Muscle of arm (tissue), 14 donors: ENCODE results near the gene TMA7. TPM values are rescaled to one million over a fixed set of nuclear protein-coding genes. Genes with fewer than 3 reads are reported as not detected.
"Not testable (repeated sequence)": the region's sequence is repeated elsewhere in the genome, so short reads cannot be mapped to it uniquely, and the experiment has no call there.

Source experiments
- DNase-seq: peaks from one replicate; pipeline ENCODE4 v3.0.0-alpha.2; 2013
- long read RNA-seq, 11 donors: transcript quantifications; one replicate each; lab custom pipeline, GENCODE V29; 2026
- polyA plus RNA-seq, 12 donors: library from polyadenylated mRNA; unstranded; fragments of 120-200 nt; gene quantifications; one replicate each; pipeline ENCODE4 v1.2.1, GENCODE V29; 2013; ENCODE audit not compliant: insufficient read length in 12 of 12

Gene TMA7
- 100 to 1,000 TPM in 11 of 12 donors, not detected in 1; 164 to 331 (median 188) TPM for polyA plus RNA-seq
- long read RNA-seq, donor 1, transcript TMA7-201 (4 exons, 561 nt): major isoform, 365 of 469 reads
- long read RNA-seq, donor 1, transcript TMA7-202 (3 exons, 619 nt): minor isoform, 66 of 469 reads
- long read RNA-seq, donor 1, partial matches to known transcripts: 12 of 469 reads
- long read RNA-seq, donor 1, other reads (novel, unspliced or antisense): 26 of 469 reads
- long read RNA-seq, donor 2, transcript TMA7-202 (3 exons, 619 nt): minor isoform, 60 of 356 reads
- long read RNA-seq, donor 2, transcript TMA7-201 (4 exons, 561 nt): major isoform, 253 of 356 reads
- long read RNA-seq, donor 2, partial matches to known transcripts: 20 of 356 reads
- long read RNA-seq, donor 2, other reads (novel, unspliced or antisense): 22 of 356 reads
- long read RNA-seq, donor 3, transcript TMA7-201 (4 exons, 561 nt): major isoform, 136 of 170 reads
- long read RNA-seq, donor 3, transcript TMA7-202 (3 exons, 619 nt): minor isoform, 23 of 170 reads
- long read RNA-seq, donor 3, partial matches to known transcripts: 0 of 170 reads
- long read RNA-seq, donor 3, other reads (novel, unspliced or antisense): 11 of 170 reads
- long read RNA-seq, donor 4, transcript TMA7-201 (4 exons, 561 nt): major isoform, 101 of 126 reads
- long read RNA-seq, donor 4, transcript TMA7-202 (3 exons, 619 nt): minor isoform, 19 of 126 reads
- long read RNA-seq, donor 4, partial matches to known transcripts: 6 of 126 reads
- long read RNA-seq, donor 4, other reads (novel, unspliced or antisense): 0 of 126 reads
- long read RNA-seq, donor 5, transcript TMA7-201 (4 exons, 561 nt): major isoform, 320 of 414 reads
- long read RNA-seq, donor 5, transcript TMA7-202 (3 exons, 619 nt): minor isoform, 53 of 414 reads
- long read RNA-seq, donor 5, partial matches to known transcripts: 24 of 414 reads
- long read RNA-seq, donor 5, other reads (novel, unspliced or antisense): 15 of 414 reads
- long read RNA-seq, donor 6, transcript TMA7-202 (3 exons, 619 nt): minor isoform, 46 of 237 reads
- long read RNA-seq, donor 6, transcript TMA7-201 (4 exons, 561 nt): major isoform, 150 of 237 reads
- long read RNA-seq, donor 6, partial matches to known transcripts: 25 of 237 reads
- long read RNA-seq, donor 6, other reads (novel, unspliced or antisense): 15 of 237 reads
- long read RNA-seq, donor 7, transcript TMA7-202 (3 exons, 619 nt): minor isoform, 30 of 159 reads
- long read RNA-seq, donor 7, transcript TMA7-201 (4 exons, 561 nt): major isoform, 129 of 159 reads
- long read RNA-seq, donor 7, partial matches to known transcripts: 0 of 159 reads
- long read RNA-seq, donor 7, other reads (novel, unspliced or antisense): 0 of 159 reads
- long read RNA-seq, donor 8, transcript TMA7-201 (4 exons, 561 nt): major isoform, 222 of 280 reads
- long read RNA-seq, donor 8, transcript TMA7-202 (3 exons, 619 nt): minor isoform, 37 of 280 reads
- long read RNA-seq, donor 8, partial matches to known transcripts: 6 of 280 reads
- long read RNA-seq, donor 8, other reads (novel, unspliced or antisense): 15 of 280 reads
- long read RNA-seq, donor 9, transcript TMA7-202 (3 exons, 619 nt): minor isoform, 61 of 254 reads
- long read RNA-seq, donor 9, transcript TMA7-201 (4 exons, 561 nt): major isoform, 180 of 254 reads
- long read RNA-seq, donor 9, partial matches to known transcripts: 6 of 254 reads
- long read RNA-seq, donor 9, other reads (novel, unspliced or antisense): 7 of 254 reads
- long read RNA-seq, donor 10, transcript TMA7-202 (3 exons, 619 nt): minor isoform, 40 of 274 reads
- long read RNA-seq, donor 10, transcript TMA7-201 (4 exons, 561 nt): major isoform, 209 of 274 reads
- long read RNA-seq, donor 10, partial matches to known transcripts: 0 of 274 reads
- long read RNA-seq, donor 10, other reads (novel, unspliced or antisense): 25 of 274 reads
- long read RNA-seq, donor 11, transcript TMA7-201 (4 exons, 561 nt): major isoform, 317 of 398 reads
- long read RNA-seq, donor 11, transcript TMA7-202 (3 exons, 619 nt): minor isoform, 50 of 398 reads
- long read RNA-seq, donor 11, partial matches to known transcripts: 5 of 398 reads
- long read RNA-seq, donor 11, other reads (novel, unspliced or antisense): 24 of 398 reads

DNA sequence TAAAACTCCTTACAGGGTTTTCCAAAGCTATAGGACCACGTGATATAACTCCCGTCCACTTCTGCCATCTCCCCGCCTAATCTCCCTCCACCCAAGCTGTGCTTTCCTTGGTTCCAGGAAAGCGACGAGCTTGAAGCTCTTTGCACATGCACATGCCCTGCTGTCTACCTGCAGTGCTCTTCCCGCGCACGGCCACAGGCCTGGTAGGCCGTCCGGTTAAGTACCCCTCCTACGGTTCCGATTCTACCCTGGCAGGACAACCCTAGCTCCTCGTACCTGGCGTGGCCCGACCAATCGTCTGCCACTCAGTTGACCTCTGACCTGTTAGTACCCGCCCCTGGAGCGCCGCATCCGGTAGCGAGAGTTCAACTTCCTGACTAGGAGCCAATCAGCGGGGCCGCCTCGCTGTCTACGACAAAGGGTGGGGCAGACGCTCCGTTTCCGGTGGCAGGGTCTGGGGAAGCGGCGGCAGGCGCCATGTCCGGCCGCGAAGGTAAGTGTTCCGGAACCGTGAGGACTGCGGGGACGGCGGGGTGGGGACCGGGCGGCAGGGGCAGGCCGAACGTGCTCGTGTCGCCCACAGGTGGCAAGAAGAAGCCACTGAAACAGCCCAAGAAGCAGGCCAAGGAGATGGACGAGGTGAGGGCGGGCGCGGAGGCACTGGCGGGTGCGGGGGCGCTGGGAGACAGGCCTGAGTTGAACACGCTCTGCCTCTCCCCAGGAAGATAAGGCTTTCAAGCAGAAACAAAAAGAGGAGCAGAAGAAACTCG is at the start of gene TMA7, which contains the start of gene CCDC51:
Gene TMA7 (plus strand): TSS at position 438 of the 770 bp plus-strand sequence. CDS start 40 bp downstream, at position 478.
Gene CCDC51 (minus strand): TSS at position 300 of the 770 bp plus-strand sequence. CDS start 4,991 bp downstream, outside the sequence.
- peak; percentile 96 for DNase-seq

DNA sequence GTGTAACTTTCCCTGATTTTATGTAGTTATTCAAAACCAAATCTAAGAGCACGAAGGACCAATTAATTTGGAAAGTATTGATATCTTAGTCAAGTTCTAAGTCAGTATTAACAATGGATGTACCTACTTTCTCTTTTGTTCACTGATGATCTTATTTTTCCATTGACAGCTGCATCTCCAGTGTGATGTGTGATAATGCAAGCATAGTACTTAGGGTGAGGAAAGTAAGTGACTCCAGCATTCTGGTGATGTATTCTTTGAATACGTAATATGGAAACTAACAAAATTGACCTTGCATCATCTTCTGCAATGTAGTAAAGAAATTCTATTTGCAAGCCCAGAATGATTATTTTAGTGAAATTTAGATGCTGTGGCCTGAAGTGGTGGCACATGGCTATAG is 45.7 kb upstream of the TMA7 start:
- DNase-seq: no peak

GRCh38 chr3:48395714-48396113 is 44.3 kb upstream of the TMA7 start:
- DNase-seq: no peak

DNA sequence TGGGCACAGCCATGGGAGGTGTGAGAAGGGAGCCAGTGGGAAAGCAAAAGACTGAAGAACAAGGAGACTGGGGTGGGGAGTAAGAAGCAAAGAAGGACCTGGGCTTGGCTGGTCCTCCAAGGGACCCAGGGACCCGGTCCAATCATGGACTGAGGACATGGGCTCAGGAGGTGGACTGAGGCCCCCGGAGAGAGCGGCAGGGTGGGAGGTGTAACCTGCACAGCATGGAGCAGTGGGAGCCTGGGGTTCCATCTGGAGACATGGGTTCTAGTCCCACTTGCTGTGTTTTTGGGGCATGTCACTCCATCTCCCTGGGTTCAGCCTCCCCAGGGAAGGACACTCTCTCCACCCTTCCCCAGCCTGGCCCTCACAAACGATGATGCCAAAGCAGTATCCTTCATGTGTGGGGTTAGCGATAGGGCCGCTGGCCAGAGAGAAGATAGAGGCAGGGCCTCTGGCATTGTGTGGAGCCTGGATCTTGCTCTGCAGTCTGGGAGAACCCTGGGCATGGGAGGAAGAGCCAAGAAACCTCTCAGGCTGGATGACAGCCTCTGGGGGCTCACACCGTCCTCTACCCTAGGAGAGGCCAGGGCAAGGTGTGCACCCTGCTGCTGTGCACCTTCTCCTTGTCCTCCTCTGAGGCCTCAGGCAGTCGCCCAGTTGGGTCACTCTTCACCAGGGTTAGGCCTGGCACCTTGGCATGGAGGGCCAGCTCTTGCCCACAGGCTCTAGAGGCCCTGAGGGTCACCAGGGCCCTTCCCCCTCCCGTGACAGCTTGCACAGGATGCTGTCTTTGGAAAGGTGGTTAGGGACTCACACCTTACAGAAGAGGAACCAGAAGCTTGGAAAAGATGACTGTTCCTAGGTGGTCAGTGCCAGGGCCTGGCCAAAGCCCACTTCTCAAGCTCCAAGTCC is 42.0 kb upstream of the TMA7 start:
- no peak for DNase-seq

DNA sequence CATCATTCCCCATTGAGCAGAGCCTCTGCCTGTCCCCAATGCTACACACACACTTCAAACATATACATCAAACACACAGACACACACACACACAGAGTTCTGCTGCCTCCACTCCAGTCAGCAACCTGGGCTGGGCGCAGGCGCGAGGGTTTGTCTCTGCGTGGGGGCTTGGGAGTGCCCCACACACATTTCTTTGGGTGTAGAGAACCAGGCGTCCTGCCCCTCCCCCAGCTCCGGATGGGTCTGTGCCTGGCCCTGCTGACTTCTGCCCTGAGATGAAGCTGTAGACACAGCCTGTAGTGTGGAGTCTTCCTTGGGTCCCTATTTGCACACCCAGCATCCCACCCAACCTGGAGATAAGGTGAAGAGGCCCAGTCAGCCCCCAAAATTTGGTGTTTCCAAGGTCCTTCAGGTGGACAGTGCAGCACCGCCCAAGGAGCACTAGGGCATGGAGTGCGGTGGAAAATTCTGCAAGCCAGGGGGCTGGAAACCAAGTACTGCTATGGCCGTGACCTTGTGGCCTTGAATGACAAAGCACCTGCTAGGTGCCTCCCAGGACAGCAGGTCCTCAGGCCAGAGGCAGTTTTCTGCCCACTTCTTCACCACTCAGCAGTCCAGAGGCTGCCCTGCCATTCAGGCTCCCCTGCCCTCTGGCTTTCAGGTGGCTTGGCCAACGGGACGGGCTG is 41.2 kb upstream of the TMA7 start:
- no peak for DNase-seq

GRCh38 chr3:48399387-48400172 is 40.5 kb upstream of the TMA7 start:
- DNase-seq: no peak

GRCh38 chr3:48400824-48401433 is 39.1 kb upstream of the TMA7 start:
- peak; percentile 41 for DNase-seq

GRCh38 chr3:48401434-48401901 is 38.6 kb upstream of the TMA7 start:
- DNase-seq: not testable (repeated sequence)

GRCh38 chr3:48402281-48402732 is 37.8 kb upstream of the TMA7 start:
- peak; percentile 27 for DNase-seq

DNA sequence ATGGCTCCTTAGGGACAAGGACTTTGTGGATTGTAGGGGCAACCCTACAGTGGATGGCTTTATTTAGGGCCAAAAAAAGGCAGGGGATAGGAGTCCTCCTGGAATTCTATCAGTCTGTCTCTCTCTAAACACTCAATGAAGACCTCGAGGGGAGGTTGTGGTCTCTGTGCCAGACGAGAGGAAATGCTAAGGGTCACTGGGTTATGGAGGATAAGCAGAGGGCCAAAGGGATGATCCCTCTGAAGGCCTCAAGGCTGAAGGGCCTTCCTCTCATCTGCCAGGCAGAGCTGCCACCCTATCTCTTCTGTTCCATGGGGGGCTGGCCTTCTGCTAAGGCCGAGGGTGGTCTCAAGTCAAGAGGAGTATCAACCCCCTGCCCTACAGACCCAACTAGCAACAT is 37.1 kb upstream of the TMA7 start:
- DNase-seq: no peak

DNA sequence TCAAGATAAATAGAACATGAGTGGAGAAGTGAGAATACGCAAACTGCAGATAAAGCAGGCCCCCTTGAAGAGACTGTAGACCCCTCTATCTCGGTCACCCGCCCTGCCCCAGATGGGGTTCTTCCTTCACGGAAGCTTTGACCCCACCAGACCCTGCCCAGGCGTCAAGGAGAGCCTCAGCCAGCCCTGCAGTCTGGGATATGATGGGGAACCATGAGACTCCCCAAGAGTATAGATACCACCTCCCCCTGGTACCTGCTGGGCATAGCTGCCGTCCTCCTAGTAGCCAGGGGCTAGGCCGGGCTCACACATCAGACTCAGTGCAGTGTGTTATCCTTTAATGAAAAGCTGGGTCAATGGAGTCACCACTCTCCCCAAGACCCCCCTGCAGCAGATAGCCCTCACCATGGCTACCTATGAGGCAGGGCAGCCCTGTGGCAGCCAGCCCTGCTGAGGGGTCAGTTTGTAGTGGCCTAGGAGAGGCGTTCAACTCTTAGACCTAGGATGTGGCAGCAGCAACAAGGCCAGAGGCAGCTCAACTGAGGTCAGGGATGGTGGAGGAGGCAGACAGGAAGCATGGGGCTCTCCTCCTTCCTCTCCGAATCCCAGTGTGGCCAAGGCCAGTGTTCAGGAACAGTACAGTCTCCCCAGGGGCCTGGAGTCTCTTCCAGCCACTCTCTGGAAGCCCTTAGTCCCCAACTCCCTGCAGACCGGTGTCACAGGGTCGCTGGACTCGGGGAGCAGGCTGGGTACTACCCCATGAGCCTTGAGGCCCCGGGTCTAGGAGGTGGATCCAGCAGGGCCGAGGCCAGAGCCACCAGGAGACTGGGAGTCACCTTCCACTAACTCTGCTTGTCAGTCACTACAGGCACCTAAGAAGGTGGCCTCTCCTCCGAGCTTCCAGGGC is 36.3 kb upstream of the TMA7 start:
- no peak for DNase-seq

GRCh38 chr3:48404440-48405342 is 35.4 kb upstream of the TMA7 start:
- DNase-seq: no peak

GRCh38 chr3:48405343-48405881 is 34.6 kb upstream of the TMA7 start:
- no peak for DNase-seq
